IPS DF 6.9 (cell line): ENCODE data around the gene PLD1.
"Not testable (repeated sequence)": the region's sequence is repeated elsewhere in the genome, so short reads cannot be mapped to it uniquely, and the experiment has no call there.

Source experiments
- DNase-seq: peaks from one replicate; pipeline ENCODE4 v3.0.0-alpha.2; 2013; ENCODE audit warnings: low read depth, low spot score
- H3K27ac ChIP-seq: one replicate; pipeline ENCODE4 v1.5.1; 2013; ENCODE audit warnings: low read length, control low read depth
- H3K27me3 ChIP-seq: 2 replicates; pipeline ENCODE4 v1.6.1; 2013; ENCODE audit warnings: mild to moderate bottlenecking, low read length; ENCODE audit not compliant: control insufficient read depth, insufficient read depth
- H3K36me3 ChIP-seq: 2 replicates; pipeline ENCODE4 v1.6.1; 2013; ENCODE audit warnings: low read length; ENCODE audit not compliant: control insufficient read depth, insufficient read depth
- H3K4me1 ChIP-seq: 2 replicates; pipeline ENCODE4 v1.6.1; 2013; ENCODE audit warnings: low read length; ENCODE audit not compliant: control insufficient read depth, insufficient read depth
- H3K4me3 ChIP-seq: 2 replicates; pipeline ENCODE4 v1.5.1; 2013; ENCODE audit warnings: mild to moderate bottlenecking, low read length
- H3K9me3 ChIP-seq: 2 replicates; pipeline ENCODE4 v1.6.1; 2013; ENCODE audit warnings: low read length, inconsistent platforms; ENCODE audit not compliant: control insufficient read depth, insufficient read depth
- WGBS: extraction: QIAGEN DNeasy Blood & Tissue Kit; methylation state at CpG from one replicate; pipeline ENCODE4 v1.1.7; 2013; ENCODE audit warnings: mixed read lengths, missing lambda C conversion rate; ENCODE audit not compliant: insufficient read length, insufficient coverage; 5-methylcytosine and 5-hydroxymethylcytosine counted together

PLD1 gene

DNA sequence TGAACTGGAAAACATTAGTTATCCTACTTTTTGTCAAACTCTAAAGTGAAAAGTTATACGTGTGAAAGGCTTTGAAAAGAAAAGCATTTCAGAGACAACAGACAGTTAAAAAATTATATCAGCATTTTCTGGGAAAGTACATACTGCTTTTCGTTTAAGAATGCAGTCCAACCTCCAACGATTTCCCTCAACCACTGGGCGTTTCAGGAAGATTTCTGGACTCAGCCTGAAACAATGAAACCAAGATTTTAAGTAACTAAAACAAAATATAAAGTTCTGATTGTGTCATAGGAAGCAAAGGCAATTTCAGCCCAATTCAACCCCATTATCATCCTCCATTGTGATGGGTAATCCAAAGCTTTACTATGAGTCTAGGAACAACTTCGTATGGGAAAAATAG lies 110.7 kb downstream of the PLD1 start:
- Histone ChIP-seq H3K9me3 (no peaks in the 10 kb centered on the region), H3K4me1 (0 out of 2 replicates have a peak, but pooled peaks cover under 1% of the 10 kb centered on the region), H3K4me3 (no peak overlapping the region), H3K27me3 (no peaks in the 10 kb centered on the region), H3K36me3 (no peaks in the 10 kb centered on the region), H3K27ac (no peak overlapping the region)
- WGBS = no CpG with 5 or more reads among the region's 5 CpGs
- no peak for DNase-seq

DNA sequence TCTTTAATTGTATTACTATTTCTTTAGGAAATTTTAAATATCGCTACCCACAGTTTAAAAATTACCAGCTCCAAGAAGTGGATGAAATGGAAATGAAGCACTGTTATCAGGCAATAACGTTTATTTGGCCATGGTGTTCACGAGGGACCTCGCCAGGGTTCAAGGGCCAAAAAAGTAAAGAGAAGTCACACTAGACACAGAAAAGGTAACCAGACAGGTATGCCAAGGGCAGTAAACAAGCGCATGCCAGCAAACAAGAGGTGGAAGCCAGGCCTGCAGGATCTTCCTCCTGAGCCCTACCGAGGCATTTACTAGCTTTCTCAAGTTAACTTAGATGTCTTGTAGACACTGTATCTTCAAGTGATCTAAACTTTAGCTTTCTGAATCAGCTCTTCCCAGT lies 113.5 kb downstream of the PLD1 start:
- Histone ChIP-seq H3K9me3 (no peaks in the 10 kb centered on the region), H3K4me3 (no peak overlapping the region), H3K36me3 (no peaks in the 10 kb centered on the region), H3K27me3 (no peaks in the 10 kb centered on the region), H3K4me1 (no peaks in the 10 kb centered on the region), H3K27ac (no peak overlapping the region)
- no peak for DNase-seq
- no CpG with 5 or more reads among the region's 6 CpGs for WGBS

DNA sequence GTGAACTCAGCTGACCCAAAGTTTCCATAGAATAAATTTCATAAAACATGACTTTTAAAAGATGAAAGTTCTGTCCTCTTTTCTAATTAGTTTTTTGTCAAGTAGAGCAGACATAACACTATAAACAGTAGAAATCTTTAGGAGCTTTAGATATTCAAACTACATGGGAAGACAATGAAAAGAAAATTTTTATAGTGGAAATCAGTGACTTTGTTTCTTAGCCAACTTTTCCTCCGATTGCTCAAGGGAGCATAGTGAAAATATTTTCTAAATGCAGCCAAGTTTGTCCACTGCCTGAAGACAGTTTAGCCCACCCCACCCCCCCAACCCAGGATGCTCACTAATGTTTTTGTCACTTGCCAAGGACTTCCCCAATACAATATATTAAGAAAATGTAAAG lies 114.9 kb downstream of the PLD1 start:
- Histone ChIP-seq H3K36me3 (no peaks in the 10 kb centered on the region), H3K27ac (no peak overlapping the region), H3K27me3 (no peaks in the 10 kb centered on the region), H3K4me3 (no peak overlapping the region), H3K9me3 (no peaks in the 10 kb centered on the region), H3K4me1 (no peaks in the 10 kb centered on the region)
- no CpG with 5 or more reads among the region's 1 CpG for WGBS
- no peak for DNase-seq

DNA sequence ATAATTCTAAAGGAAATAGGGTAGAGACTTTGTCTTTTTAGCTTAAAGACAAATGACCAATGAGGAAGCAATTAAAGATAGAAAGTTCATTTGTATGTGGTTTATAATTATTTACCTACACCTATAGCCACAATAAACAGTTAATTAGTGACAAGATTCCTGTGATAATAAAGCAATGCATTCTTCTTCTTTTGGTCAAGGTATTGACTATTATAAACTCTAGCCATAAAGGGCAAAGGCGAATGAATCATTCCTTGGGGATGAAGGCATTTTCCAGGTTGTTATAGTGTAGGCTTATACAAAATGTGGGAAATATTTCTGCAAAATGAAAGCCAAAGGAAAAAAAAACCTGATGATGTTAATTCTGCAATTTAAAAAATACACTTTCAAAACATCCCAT lies 115.4 kb downstream of the PLD1 start:
- Histone ChIP-seq H3K36me3 (no peaks in the 10 kb centered on the region), H3K27ac (no peak overlapping the region), H3K9me3 (no peaks in the 10 kb centered on the region), H3K4me3 (no peak overlapping the region), H3K27me3 (no peaks in the 10 kb centered on the region), H3K4me1 (no peaks in the 10 kb centered on the region)
- no peak for DNase-seq
- no CpG with 5 or more reads among the region's 1 CpG for WGBS

DNA sequence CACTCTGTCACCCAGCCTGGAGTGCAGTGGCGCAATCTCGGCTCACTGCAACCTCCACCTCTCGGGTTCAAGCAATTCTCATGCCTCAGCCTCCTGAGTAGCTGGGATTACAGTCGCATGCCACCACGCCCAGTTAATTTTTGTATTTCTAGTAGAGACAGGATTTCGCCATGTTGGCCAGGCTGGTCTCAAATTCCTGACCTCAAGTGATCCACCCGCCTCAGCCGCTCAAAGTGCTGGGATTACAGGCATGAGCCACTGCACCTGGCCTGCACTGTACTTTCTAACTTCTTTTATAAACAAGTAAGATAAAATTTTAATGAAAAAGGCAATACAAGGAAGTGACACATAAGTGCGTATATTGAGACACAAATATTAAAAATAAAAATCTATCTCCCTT lies 117.7 kb downstream of the PLD1 start:
- H3K27me3 ChIP-seq, DNase-seq, H3K9me3 ChIP-seq, H3K4me1 ChIP-seq, H3K36me3 ChIP-seq, H3K4me3 ChIP-seq, H3K27ac ChIP-seq: not testable (repeated sequence)
- WGBS = no CpG with 5 or more reads among the region's 9 CpGs

DNA sequence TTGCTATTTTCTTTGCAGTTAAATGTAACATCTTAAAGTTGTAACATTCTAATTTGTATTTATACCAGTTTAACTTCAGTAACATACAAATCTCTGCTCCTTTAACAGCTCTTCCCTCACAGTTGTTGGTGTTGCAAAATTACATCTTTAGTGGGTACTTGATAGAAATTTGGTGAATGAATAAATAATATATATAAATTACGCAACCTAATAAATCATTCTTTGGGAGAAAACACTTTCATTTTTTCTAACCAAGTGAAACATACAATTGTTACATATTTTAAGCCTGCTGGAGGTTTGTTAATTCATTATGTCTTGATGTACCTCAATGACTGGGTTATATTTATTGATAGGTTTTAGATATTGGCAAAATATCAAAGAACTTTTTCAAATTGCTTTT lies 118.8 kb downstream of the PLD1 start:
- Histone ChIP-seq H3K27ac (no peak overlapping the region), H3K27me3 (no peaks in the 10 kb centered on the region), H3K36me3 (no peaks in the 10 kb centered on the region), H3K4me1 (no peaks in the 10 kb centered on the region), H3K4me3 (no peak overlapping the region), H3K9me3 (no peaks in the 10 kb centered on the region)
- DNase-seq = no peak
- WGBS = no CpG with 5 or more reads among the region's 1 CpG

DNA sequence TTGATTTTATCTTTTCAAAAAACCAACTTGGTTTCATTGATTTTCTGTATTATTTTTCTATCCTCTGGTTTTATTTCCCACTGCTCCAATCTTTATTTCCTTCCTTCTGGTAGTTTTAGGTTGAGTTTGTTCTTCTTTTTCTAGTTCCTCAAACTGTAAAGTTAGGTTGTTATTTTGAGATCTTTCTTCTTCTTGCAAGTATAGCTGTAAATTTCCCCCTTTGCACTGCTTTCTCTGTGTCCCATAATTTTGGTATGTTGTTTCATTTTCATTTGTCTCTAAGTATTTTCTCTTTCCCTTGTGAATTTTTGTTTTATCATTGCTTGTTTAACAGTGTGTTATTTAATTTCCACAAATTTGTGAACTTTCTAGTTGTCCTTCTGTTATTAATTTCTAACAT lies 120.0 kb downstream of the PLD1 start:
- Histone ChIP-seq H3K27me3 (no peaks in the 10 kb centered on the region), H3K4me1 (no peaks in the 10 kb centered on the region), H3K36me3 (no peaks in the 10 kb centered on the region), H3K27ac (no peak overlapping the region), H3K9me3 (no peaks in the 10 kb centered on the region), H3K4me3 (no peak overlapping the region)
- DNase-seq = no peak

DNA sequence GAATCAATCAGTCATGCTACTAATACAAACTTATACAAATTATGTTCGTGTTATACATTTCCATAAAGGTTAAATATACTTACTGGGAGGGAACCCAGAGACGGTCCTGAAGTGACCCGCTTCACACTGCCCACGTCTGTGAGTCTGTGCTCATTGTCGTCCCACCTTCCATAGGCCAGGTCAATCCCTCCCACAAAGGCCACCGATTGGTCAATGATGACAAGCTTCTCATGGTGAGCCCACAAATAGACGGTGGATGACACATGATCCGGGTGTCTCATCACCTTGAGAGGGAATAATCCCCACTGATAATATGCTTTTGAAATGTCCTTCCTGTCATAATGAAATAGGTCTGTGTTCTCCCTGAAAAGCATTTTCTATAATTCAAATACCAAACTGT lies 121.7 kb downstream of the PLD1 start:
- no peaks in the 10 kb centered on the region for H3K27me3 ChIP-seq
- H3K4me1 ChIP-seq = no peaks in the 10 kb centered on the region
- no peak for DNase-seq
- no peaks in the 10 kb centered on the region for H3K36me3 ChIP-seq
- no peak overlapping the region for H3K4me3 ChIP-seq
- H3K9me3 ChIP-seq = no peaks in the 10 kb centered on the region
- H3K27ac ChIP-seq = no peak overlapping the region
- WGBS = no CpG with 5 or more reads among the region's 8 CpGs

DNA sequence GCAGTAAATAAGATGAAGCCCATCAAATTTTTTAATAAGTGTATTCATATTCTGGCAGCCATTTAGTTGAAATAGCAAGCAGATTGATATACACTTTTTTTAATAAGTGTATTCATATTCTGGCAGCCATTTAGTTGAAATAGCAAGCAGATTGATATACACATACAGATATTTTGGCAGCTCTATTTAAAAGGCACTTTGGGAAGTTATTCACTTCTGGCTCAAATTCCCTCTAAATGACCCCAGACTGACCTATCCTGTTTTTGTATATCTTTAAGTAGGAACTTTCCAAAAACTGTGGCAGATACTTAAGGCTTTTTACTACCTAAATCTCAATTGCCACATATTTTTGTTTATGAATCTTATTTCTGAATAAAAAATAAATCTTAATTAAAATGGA lies 122.3 kb downstream of the PLD1 start:
- Histone ChIP-seq H3K9me3 (no peaks in the 10 kb centered on the region), H3K36me3 (no peaks in the 10 kb centered on the region), H3K27me3 (no peaks in the 10 kb centered on the region), H3K4me3 (no peak overlapping the region), H3K27ac (no peak overlapping the region), H3K4me1 (no peaks in the 10 kb centered on the region)
- DNase-seq = no peak

DNA sequence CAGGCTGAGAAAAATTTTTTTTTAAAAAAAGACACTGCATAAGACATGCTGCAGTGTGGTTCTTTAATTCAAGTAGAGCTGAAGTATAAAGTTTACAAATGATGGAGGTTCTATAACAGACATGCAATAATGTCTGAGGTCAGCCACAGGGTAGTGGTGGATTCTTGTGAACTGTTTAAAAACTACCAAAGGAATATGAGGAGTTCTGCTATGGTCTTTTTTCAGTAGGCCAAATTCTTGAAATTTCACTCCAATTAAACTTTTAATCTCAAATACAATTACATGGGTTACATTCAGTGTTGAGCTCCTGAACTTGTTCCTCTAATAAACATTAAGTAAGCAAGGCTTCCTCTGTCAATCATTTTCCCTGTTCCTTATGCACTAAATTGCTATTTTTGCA lies 122.7 kb downstream of the PLD1 start:
- Histone ChIP-seq H3K9me3 (no peaks in the 10 kb centered on the region), H3K4me1 (no peaks in the 10 kb centered on the region), H3K27me3 (no peaks in the 10 kb centered on the region), H3K4me3 (no peak overlapping the region), H3K36me3 (no peaks in the 10 kb centered on the region), H3K27ac (no peak overlapping the region)
- no peak for DNase-seq

DNA sequence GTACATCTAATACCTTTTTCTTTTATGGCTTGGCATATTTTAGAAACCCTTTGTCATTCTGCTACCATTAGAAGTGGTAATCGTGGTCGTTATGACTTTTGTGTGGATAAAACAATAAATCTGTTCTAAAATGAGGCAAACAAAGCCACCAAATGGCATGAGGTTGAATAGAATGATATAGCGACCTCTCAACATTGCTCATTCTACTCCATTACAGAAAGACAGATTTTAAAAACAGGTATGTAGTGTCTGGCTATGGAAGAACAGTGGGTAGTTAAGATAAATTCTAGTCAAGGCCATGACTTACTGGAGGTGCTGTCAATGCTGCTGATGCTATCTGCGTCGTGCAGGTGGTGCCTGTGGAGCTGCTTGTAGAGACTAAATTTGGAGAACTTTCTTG lies 123.2 kb downstream of the PLD1 start:
- Histone ChIP-seq H3K4me1 (no peaks in the 10 kb centered on the region), H3K27ac (no peak overlapping the region), H3K4me3 (no peak overlapping the region), H3K9me3 (no peaks in the 10 kb centered on the region), H3K27me3 (no peaks in the 10 kb centered on the region), H3K36me3 (no peaks in the 10 kb centered on the region)
- no peak for DNase-seq
- WGBS = no CpG with 5 or more reads among the region's 5 CpGs
